ENCODE measurements around the gene MEF2A.

MEF2A gene

DNA sequence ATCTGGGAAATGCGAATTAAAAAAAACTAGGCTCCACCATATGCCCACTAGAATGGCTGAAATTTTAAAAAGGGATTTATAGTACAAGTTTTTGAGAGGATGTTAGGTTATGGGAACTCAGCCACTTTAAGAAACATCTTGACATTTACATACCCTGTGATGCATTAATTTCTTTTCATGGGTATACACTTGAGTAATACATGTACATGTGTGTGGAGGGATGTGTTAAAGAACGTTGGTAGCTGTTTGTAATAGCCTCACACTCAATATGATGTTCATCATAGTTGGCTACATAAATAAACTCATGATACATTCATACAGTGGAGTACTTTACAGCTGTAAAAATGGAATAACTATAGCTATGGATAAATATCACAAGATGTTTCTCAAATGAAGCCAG lies 40.9 kb downstream of the MEF2A start:
- Histone ChIP-seq H3K27ac (ENCODE audit: low read depth, low read length, poor library complexity, severe bottlenecking) (peak overlapping the region; percentile 67), H3K4me1 (ENCODE audit: insufficient read depth, low read length, severe bottlenecking) (peaks cover 46% of the 10 kb centered on the region), H3K9me3 (ENCODE audit: low read length) (no peaks in the 10 kb centered on the region), H3K36me3 (ENCODE audit: insufficient read depth, low read length) (peaks cover 11% of the 10 kb centered on the region), H4K20me1 (ENCODE audit: insufficient read depth, low read length) (no peaks in the 10 kb centered on the region), H3K4me2 (ENCODE audit: low read length) (no peak overlapping the region), H3K79me2 (ENCODE audit: insufficient read depth, low read length) (peaks cover 92% of the 10 kb centered on the region), H2AFZ (ENCODE audit: low read length) (no peak overlapping the region), H3K9me2 (ENCODE audit: low read depth, low read length) (no peaks in the 10 kb centered on the region), H3K9ac (ENCODE audit: low read length) (no peak overlapping the region), H3F3A (ENCODE audit: insufficient read depth, low read length) (no peaks in the 10 kb centered on the region), H3K4me3 (ENCODE audit: low read depth, low read length, poor library complexity, severe bottlenecking) (no peak overlapping the region), H3K27me3 (ENCODE audit: insufficient read depth, low read length) (no peaks in the 10 kb centered on the region)
- no peak for TF ChIP-seq CTCF (IDR thresholded peaks at IDR 0.05; ENCODE audit: low read length)
- no peak for TF ChIP-seq EZH2 (IDR thresholded peaks at IDR 0.05; ENCODE audit: borderline replicate concordance, low read length)

GRCh38 chr15:99613481-99613880 lies 47.7 kb downstream of the MEF2A start:
- Histone ChIP-seq H3K79me2 (ENCODE audit: insufficient read depth, low read length) (peaks cover 91% of the 10 kb centered on the region), H3K4me1 (ENCODE audit: insufficient read depth, low read length, severe bottlenecking) (peaks cover 34% of the 10 kb centered on the region), H3F3A (ENCODE audit: insufficient read depth, low read length) (no peaks in the 10 kb centered on the region), H2AFZ (ENCODE audit: low read length) (no peak overlapping the region), H4K20me1 (ENCODE audit: insufficient read depth, low read length) (no peaks in the 10 kb centered on the region), H3K4me2 (ENCODE audit: low read length) (no peak overlapping the region), H3K4me3 (ENCODE audit: low read depth, low read length, poor library complexity, severe bottlenecking) (no peak overlapping the region), H3K27me3 (ENCODE audit: insufficient read depth, low read length) (no peaks in the 10 kb centered on the region), H3K9me2 (ENCODE audit: low read depth, low read length) (no peaks in the 10 kb centered on the region), H3K9me3 (ENCODE audit: low read length) (no peaks in the 10 kb centered on the region), H3K27ac (ENCODE audit: low read depth, low read length, poor library complexity, severe bottlenecking) (no peak overlapping the region), H3K36me3 (ENCODE audit: insufficient read depth, low read length) (no peaks in the 10 kb centered on the region; the same call in 1 of the 2 replicates), H3K9ac (ENCODE audit: low read length) (no peak overlapping the region)
- TF ChIP-seq CTCF (IDR thresholded peaks at IDR 0.05; ENCODE audit: low read length) (no peak), EZH2 (IDR thresholded peaks at IDR 0.05; ENCODE audit: borderline replicate concordance, low read length) (no peak)

DNA sequence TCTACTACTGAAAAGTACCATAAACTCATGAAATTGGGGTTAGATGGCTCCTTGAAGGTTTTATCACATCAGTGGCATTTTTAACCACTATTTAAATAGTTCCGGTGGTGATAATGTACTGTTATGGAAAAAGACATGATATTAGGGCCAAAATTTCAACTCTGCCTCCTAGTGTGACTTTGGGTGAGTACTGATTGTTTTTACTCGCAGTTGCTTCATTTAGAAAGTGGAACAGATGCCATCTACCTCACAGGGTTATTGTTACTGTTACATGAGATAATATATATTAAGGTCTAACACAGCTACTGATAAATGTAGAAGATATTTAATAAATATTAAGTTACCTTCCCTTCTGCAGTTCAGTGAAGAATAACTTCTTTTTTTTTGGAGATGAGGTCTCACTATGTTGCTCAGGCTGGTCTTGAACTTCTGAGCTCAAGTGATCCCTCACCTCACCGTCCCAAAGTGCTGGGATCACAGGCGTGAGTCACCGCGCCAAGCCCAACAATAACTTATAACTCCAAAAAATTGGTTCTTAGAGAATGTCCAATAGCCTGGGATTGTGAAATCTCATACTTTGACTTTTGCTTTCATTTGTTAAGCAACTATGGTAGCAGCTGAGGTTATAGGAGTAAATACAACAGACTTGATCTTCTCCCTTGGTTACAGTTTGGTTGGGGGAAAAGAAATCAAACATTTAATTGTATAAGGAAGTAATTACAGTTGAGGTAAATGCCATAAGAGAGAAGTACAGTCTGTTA lies 48.3 kb downstream of the MEF2A start:
- Histone ChIP-seq H3K4me2 (ENCODE audit: low read length) (no peak overlapping the region; the same call in 1 of the 2 replicates), H3K79me2 (ENCODE audit: insufficient read depth, low read length) (peaks cover 90% of the 10 kb centered on the region), H3K4me1 (ENCODE audit: insufficient read depth, low read length, severe bottlenecking) (peaks cover 34% of the 10 kb centered on the region), H3K9me3 (ENCODE audit: low read length) (no peaks in the 10 kb centered on the region), H3K27me3 (ENCODE audit: insufficient read depth, low read length) (no peaks in the 10 kb centered on the region), H3K36me3 (ENCODE audit: insufficient read depth, low read length) (no peaks in the 10 kb centered on the region; the same call in 1 of the 2 replicates), H2AFZ (ENCODE audit: low read length) (no peak overlapping the region), H3K27ac (ENCODE audit: low read depth, low read length, poor library complexity, severe bottlenecking) (peak overlapping the region; percentile 9), H3K9me2 (ENCODE audit: low read depth, low read length) (no peaks in the 10 kb centered on the region), H3F3A (ENCODE audit: insufficient read depth, low read length) (no peaks in the 10 kb centered on the region), H3K9ac (ENCODE audit: low read length) (no peak overlapping the region), H4K20me1 (ENCODE audit: insufficient read depth, low read length) (no peaks in the 10 kb centered on the region), H3K4me3 (ENCODE audit: low read depth, low read length, poor library complexity, severe bottlenecking) (no peak overlapping the region)
- TF ChIP-seq CTCF (IDR thresholded peaks at IDR 0.05; ENCODE audit: low read length) (no peak), EZH2 (IDR thresholded peaks at IDR 0.05; ENCODE audit: borderline replicate concordance, low read length) (no peak)

All from OCI-LY1 (cell line).